ENCODE results near the gene MAK.

Gene MAK

DNA sequence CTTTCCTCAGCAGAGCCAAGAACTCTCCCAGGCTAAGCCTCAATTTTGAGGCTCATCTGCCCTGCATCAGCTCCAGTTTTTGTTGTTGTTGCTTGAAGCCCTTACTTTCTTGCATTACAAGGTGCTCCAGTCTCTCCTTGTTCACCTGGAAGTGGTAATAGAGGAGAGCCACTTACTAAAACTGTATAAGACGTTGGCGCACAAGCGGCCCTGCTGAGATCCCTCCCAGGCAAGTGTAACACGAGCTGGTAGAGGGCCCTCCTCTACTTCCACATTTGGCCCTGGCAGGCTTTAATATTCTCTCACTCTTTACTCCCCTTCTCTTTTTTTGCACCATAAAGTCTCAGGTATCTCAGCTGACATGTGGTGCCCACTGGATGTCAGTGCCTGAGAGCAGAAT is 24.0 kb upstream of the MAK start:
- Histone ChIP-seq H3K9ac (ENCODE audit: low read depth, low read length) (no peak overlapping the region), H3K9me3 (ENCODE audit: insufficient read depth, low read length, severe bottlenecking) (no peaks in the 10 kb centered on the region), H3K36me3 (ENCODE audit: insufficient read depth, low read length) (no peaks in the 10 kb centered on the region), H3K79me2 (ENCODE audit: insufficient read depth, low read length) (no peaks in the 10 kb centered on the region), H3K27ac (ENCODE audit: low read length) (no peak overlapping the region), H3K4me3 (ENCODE audit: low read depth in 1 of 2, low read length in 2 of 2) (no peak overlapping the region), H2AFZ (ENCODE audit: low read depth, low read length) (no peak overlapping the region), H3K4me1 (ENCODE audit: insufficient read depth, low read length) (no peaks in the 10 kb centered on the region), H3K4me2 (ENCODE audit: insufficient read depth, low read length) (no peak overlapping the region), H3K27me3 (ENCODE audit: insufficient read depth, low read length, poor library complexity) (no peaks in the 10 kb centered on the region), H4K20me1 (ENCODE audit: insufficient read depth, low read length) (no peaks in the 10 kb centered on the region)
- TF ChIP-seq EZH2 (IDR thresholded peaks at IDR 0.05; ENCODE audit: borderline replicate concordance, low read depth, low read length, severe bottlenecking), result no peak
- TF ChIP-seq, protein P1, sequence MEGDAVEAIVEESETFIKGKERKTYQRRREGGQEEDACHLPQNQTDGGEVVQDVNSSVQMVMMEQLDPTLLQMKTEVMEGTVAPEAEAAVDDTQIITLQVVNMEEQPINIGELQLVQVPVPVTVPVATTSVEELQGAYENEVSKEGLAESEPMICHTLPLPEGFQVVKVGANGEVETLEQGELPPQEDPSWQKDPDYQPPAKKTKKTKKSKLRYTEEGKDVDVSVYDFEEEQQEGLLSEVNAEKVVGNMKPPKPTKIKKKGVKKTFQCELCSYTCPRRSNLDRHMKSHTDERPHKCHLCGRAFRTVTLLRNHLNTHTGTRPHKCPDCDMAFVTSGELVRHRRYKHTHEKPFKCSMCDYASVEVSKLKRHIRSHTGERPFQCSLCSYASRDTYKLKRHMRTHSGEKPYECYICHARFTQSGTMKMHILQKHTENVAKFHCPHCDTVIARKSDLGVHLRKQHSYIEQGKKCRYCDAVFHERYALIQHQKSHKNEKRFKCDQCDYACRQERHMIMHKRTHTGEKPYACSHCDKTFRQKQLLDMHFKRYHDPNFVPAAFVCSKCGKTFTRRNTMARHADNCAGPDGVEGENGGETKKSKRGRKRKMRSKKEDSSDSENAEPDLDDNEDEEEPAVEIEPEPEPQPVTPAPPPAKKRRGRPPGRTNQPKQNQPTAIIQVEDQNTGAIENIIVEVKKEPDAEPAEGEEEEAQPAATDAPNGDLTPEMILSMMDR (IDR thresholded peaks at IDR 0.05; ENCODE audit: borderline replicate concordance, extremely low read depth, low read length, poor library complexity, severe bottlenecking), result no peak
- DNase-seq (no peak), ATAC-seq (ENCODE audit: insufficient read depth, low read depth) (no peak)

DNA sequence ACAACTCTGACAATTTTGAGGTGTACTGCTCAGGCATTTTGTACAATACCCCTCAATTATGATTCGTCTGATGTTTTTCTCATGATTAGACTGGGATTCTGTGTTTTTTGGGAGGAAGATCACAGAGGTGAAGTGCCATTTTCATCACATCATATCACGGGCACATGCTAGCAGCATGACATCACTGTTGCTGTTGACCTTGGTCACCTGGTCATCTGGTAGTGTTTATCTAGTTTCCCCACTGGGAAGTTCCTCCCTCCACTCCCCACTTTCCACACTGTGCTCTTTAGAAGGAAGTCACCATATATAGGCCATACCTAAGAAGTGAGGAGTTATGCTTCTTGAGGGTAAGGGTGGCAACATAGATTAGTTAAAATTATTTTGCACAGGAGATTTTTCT is 22.7 kb upstream of the MAK start:
- TF ChIP-seq, protein P1 (IDR thresholded peaks at IDR 0.05; ENCODE audit: borderline replicate concordance, extremely low read depth, low read length, poor library complexity, severe bottlenecking), result no peak
- no peak for TF ChIP-seq EZH2 (IDR thresholded peaks at IDR 0.05; ENCODE audit: borderline replicate concordance, low read depth, low read length, severe bottlenecking)
- Histone ChIP-seq H3K79me2 (ENCODE audit: insufficient read depth, low read length) (no peaks in the 10 kb centered on the region), H3K4me3 (ENCODE audit: low read depth in 1 of 2, low read length in 2 of 2) (no peak overlapping the region), H3K36me3 (ENCODE audit: insufficient read depth, low read length) (no peaks in the 10 kb centered on the region), H3K4me1 (ENCODE audit: insufficient read depth, low read length) (no peaks in the 10 kb centered on the region), H4K20me1 (ENCODE audit: insufficient read depth, low read length) (no peaks in the 10 kb centered on the region), H3K4me2 (ENCODE audit: insufficient read depth, low read length) (no peak overlapping the region), H3K27me3 (ENCODE audit: insufficient read depth, low read length, poor library complexity) (no peaks in the 10 kb centered on the region), H3K9ac (ENCODE audit: low read depth, low read length) (no peak overlapping the region), H3K9me3 (ENCODE audit: insufficient read depth, low read length, severe bottlenecking) (no peaks in the 10 kb centered on the region), H3K27ac (ENCODE audit: low read length) (no peak overlapping the region), H2AFZ (ENCODE audit: low read depth, low read length) (no peak overlapping the region)
- DNase-seq (no peak), ATAC-seq (ENCODE audit: insufficient read depth, low read depth) (no peak)

DNA sequence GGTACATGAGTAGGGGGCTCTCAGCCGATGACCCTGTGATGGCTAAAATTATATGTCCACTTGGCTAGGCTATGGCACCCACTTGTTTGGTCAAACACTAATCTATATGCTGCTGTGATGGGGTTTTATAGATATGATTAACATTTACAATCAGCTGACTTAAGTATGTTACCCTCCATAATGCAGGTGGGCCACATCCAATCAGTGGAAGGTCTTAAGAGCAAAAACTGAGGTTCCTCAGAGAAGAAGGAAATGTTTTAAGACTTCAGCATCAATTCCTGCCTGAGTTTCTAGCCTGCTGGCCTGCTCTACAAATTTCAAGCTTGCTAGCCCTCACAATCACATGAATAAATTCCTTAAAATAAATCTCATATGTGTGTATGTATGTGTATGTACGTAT is 18.9 kb upstream of the MAK start:
- Histone ChIP-seq H3K4me2 (ENCODE audit: insufficient read depth, low read length) (no peak overlapping the region), H3K27ac (ENCODE audit: low read length) (no peak overlapping the region), H4K20me1 (ENCODE audit: insufficient read depth, low read length) (no peaks in the 10 kb centered on the region), H3K4me1 (ENCODE audit: insufficient read depth, low read length) (peaks cover 10% of the 10 kb centered on the region), H2AFZ (ENCODE audit: low read depth, low read length) (no peak overlapping the region), H3K36me3 (ENCODE audit: insufficient read depth, low read length) (no peaks in the 10 kb centered on the region), H3K9ac (ENCODE audit: low read depth, low read length) (no peak overlapping the region), H3K9me3 (ENCODE audit: insufficient read depth, low read length, severe bottlenecking) (peaks cover 10% of the 10 kb centered on the region), H3K4me3 (ENCODE audit: low read depth in 1 of 2, low read length in 2 of 2) (no peak overlapping the region), H3K27me3 (ENCODE audit: insufficient read depth, low read length, poor library complexity) (no peaks in the 10 kb centered on the region), H3K79me2 (ENCODE audit: insufficient read depth, low read length) (no peaks in the 10 kb centered on the region)
- DNase-seq, result no peak
- ATAC-seq (ENCODE audit: insufficient read depth, low read depth), result no peak
- TF ChIP-seq EZH2 (IDR thresholded peaks at IDR 0.05; ENCODE audit: borderline replicate concordance, low read depth, low read length, severe bottlenecking), result no peak
- TF ChIP-seq, protein P1 (IDR thresholded peaks at IDR 0.05; ENCODE audit: borderline replicate concordance, extremely low read depth, low read length, poor library complexity, severe bottlenecking), result no peak

All from DND-41 (cell line).